Bronchial epithelial cell (primary cell): ENCODE data around the gene EPB41L5. TPM values are rescaled to one million over a fixed set of nuclear protein-coding genes. Genes with fewer than 3 reads are reported as not detected.
"Not testable (repeated sequence)": the region's sequence is repeated elsewhere in the genome, so short reads cannot be mapped to it uniquely, and the experiment has no call there.

ENCODE experiments used
- DNase-seq: peaks from one replicate; pipeline ENCODE4 v3.0.0-alpha.2; 2010; ENCODE audit warnings: low read depth
- FAIRE-seq: peaks from 2 replicates; lab custom pipeline; 2011; peaks lifted over from hg19 to GRCh38; lab: Jason Lieb, UNC
- H3K27me3 ChIP-seq: 2 replicates; pipeline ENCODE4 v1.5.1; 2011; ENCODE audit warnings: low read length; ENCODE audit not compliant: control insufficient read depth, insufficient read depth
- H3K36me3 ChIP-seq: 2 replicates; pipeline ENCODE4 v1.5.1; 2011; ENCODE audit warnings: low read length; ENCODE audit not compliant: control insufficient read depth, insufficient read depth
- H3K4me3 ChIP-seq: 2 replicates; pipeline ENCODE4 v1.5.1; 2011; ENCODE audit warnings: mild to moderate bottlenecking, low read depth, low read length, control low read depth
- CTCF ChIP-seq: IDR thresholded peaks from 2 replicates; pipeline ENCODE4 v1.5.1; 2011; ENCODE audit warnings: mild to moderate bottlenecking, moderate library complexity, low read length, control low read depth, inconsistent platforms; ENCODE audit not compliant: insufficient read depth, severe bottlenecking
- total RNA-seq: library from RNA; depleted of rRNA; stranded (reverse); fragments of >200 nt; gene quantifications from 2 replicates; pipeline ENCODE4 v1.2.1, GENCODE V29; 2014

Gene EPB41L5
- total RNA-seq, 1 donor from 2014 or later: 34.5 TPM

DNA sequence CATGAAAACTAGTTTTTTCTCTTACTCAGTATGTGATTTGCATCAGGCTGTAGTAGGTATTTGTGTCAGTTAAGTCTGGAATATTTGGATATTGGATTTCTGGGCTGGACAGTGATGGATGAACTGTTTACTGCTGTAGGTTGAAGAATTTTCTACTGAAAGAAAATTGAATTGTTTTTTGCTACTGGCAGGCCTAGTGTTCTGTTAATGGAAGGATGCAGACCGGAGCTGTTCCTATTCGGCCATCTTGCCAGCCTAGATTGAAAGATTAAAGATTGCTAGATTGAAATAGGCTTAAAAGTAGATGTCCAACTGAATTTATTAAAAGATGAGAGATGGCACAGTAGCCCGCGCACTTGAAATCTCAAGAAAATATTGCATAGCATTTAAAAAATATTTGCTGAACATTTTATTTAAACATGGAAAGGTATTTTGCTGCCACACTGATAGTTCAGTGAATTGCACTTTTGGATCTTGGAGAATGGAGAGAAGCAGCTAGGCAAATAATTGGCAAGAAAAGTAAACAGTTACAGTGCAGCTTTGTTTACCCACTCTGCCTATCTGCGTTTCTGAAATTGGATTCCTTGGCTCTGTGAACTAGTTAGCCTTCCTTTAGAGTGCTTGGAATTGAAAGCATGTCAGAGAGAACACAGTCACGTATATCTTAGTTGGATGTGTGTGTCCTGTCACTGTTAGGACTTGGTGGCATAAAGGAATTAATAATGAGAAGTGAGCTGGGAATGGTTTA lies 54.1 kb downstream of the EPB41L5 start:
- peak; percentile 42 for DNase-seq
- Histone ChIP-seq H3K36me3 (no peaks in the 10 kb centered on the region), H3K4me3 (no peak overlapping the region), H3K27me3 (no peaks in the 10 kb centered on the region)
- no peak for TF ChIP-seq CTCF
- no peak for FAIRE-seq

GRCh38 chr2:120068040-120068658 lies 55.3 kb downstream of the EPB41L5 start:
- H3K4me3 ChIP-seq, H3K36me3 ChIP-seq, DNase-seq, FAIRE-seq, H3K27me3 ChIP-seq: not testable (repeated sequence)

DNA sequence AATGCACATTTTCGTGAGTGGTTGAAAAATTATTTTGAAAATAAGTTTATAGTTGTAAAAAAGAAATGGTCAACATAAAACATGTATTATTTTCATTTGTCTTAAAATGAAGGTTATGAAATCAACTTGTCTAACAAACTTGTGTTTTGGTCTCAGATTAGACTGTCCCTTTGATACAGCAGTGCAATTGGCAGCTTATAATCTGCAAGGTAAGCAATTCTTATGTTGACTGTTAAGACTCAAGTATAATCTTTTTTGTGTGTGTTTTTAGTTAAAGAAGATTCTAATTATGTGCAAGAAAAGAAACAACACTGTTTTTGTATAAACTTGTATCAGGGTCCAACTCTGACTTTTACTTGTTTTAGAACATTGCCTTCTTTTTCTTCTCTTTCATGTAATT lies 62.7 kb downstream of the EPB41L5 start:
- TF ChIP-seq CTCF: no peak
- no peak for DNase-seq
- Histone ChIP-seq H3K36me3 (peaks cover 2% of the 10 kb centered on the region), H3K27me3 (no peaks in the 10 kb centered on the region), H3K4me3 (no peak overlapping the region)
- no peak for FAIRE-seq

DNA sequence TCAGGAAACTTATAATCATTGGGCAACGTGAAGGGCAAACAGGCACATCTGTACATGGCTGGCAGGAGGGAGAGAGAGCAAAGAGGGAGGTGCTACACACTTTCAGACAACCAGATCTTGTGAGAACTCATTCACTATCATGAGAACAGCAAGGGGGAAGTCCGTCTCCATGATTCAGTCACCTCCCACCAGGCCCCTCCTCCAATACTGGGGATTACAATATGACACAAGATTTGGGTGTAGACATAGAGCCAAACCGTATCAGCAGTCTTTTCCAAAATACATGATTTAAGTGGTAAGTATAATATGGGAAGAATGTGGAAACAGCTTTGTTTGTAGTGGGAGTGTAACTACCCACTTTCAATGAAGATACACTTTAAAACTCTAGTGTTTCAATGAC lies 65.0 kb downstream of the EPB41L5 start:
- TF ChIP-seq CTCF: no peak
- no peak overlapping the region for H3K4me3 ChIP-seq
- peaks cover 2% of the 10 kb centered on the region for H3K36me3 ChIP-seq
- no peak for DNase-seq
- no peak for FAIRE-seq
- H3K27me3 ChIP-seq: no peaks in the 10 kb centered on the region

DNA sequence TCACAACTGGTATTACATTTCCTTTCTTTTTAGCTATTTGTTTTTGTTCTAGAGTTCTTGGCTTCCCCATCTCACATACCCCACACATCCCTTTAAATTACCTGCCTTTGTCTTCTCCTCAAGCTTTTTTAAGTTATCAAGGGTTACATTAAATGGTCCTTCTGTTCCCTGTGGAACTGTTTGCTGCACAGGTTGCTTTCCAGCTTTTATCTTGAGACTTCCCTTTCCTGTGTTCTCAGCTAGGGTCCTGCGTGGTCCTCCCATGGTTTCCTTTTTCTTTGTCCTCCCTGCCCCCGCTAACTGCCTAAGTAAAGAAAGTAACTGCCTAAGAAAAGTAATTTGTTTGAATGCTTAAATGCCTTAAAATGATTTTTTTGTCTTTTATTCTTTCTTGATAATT lies 66.8 kb downstream of the EPB41L5 start:
- TF ChIP-seq CTCF: no peak
- no peak for FAIRE-seq

GRCh38 chr2:120091436-120091835 lies 78.6 kb downstream of the EPB41L5 start:
- no peaks in the 10 kb centered on the region for H3K27me3 ChIP-seq
- no peaks in the 10 kb centered on the region for H3K36me3 ChIP-seq
- H3K4me3 ChIP-seq: no peak overlapping the region
- DNase-seq (no peak), FAIRE-seq (no peak)
- TF ChIP-seq CTCF: no peak

More for the DNA sequence above, 66.8 kb downstream of the EPB41L5 start:
- Histone ChIP-seq H3K36me3 (peaks cover 2% of the 10 kb centered on the region), H3K27me3 (no peaks in the 10 kb centered on the region), H3K4me3 (no peak overlapping the region)
- no peak for DNase-seq
